ENCODE results near the gene SLC7A7. TPM values are rescaled to one million over a fixed set of nuclear protein-coding genes. Genes with fewer than 3 reads are reported as not detected.
"Not testable (repeated sequence)": the region's sequence is repeated elsewhere in the genome, so short reads cannot be mapped to it uniquely, and the experiment has no call there.

The SLC7A7 gene
- total RNA-seq, 1 donor from 2014 or later = 8.3 TPM

GRCh38 chr14:22843123-22843925 is 28.1 kb upstream of the SLC7A7 start:
- no peak for DNase-seq

GRCh38 chr14:22842211-22843122 is 27.2 kb upstream of the SLC7A7 start:
- DNase-seq = no peak

- DNase-seq = no peak
Observed at GRCh38 chr14:22841769-22842168, 26.5 kb upstream of the SLC7A7 start.

- no peak for DNase-seq
Observed at GRCh38 chr14:22841311-22841710, 26.1 kb upstream of the SLC7A7 start.

- DNase-seq = peak; percentile 9
Observed at GRCh38 chr14:22839159-22839779, 24.0 kb upstream of the SLC7A7 start.

- DNase-seq = peak; percentile 33
Observed at GRCh38 chr14:22838631-22839041, 23.4 kb upstream of the SLC7A7 start.

- DNase-seq = peak; percentile 40
Observed at GRCh38 chr14:22837750-22838538, 22.7 kb upstream of the SLC7A7 start.

GRCh38 chr14:22837114-22837749 is 22.0 kb upstream of the SLC7A7 start:
- DNase-seq = peak; percentile 71

GRCh38 chr14:22836301-22837113 is 21.3 kb upstream of the SLC7A7 start, which contains the start of gene MMP14:
Gene MMP14 (plus strand): TSS chr14:22836585. CDS start chr14:22836818, 233 bp downstream.
- peak; percentile 84 for DNase-seq

- DNase-seq = no peak
Observed at GRCh38 chr14:22835505-22835904, 20.3 kb upstream of the SLC7A7 start.

- DNase-seq = no peak
Observed at GRCh38 chr14:22830443-22831010, 15.3 kb upstream of the SLC7A7 start.

GRCh38 chr14:22829661-22830442 is 14.6 kb upstream of the SLC7A7 start, which contains the start of gene MRPL52:
Gene MRPL52 (plus strand): TSS chr14:22829887. CDS start chr14:22829913, 26 bp downstream.
- DNase-seq = peak; percentile 92

- DNase-seq = not testable (repeated sequence)
Observed at GRCh38 chr14:22829076-22829660, 13.9 kb upstream of the SLC7A7 start.

- DNase-seq = peak; percentile 96
Observed at GRCh38 chr14:22824711-22825359, 9.6 kb upstream of the SLC7A7 start.

- DNase-seq = peak; percentile 88
Observed at GRCh38 chr14:22822571-22823098, 7.4 kb upstream of the SLC7A7 start.

GRCh38 chr14:22822016-22822570 is 6.9 kb upstream of the SLC7A7 start:
- DNase-seq = no peak

GRCh38 chr14:22821193-22822015 is 6.2 kb upstream of the SLC7A7 start:
- no peak for DNase-seq

Data from dermis blood vessel endothelial cell (primary cell).